K562 (cell line): ENCODE results near the gene CCL4. TPM values are rescaled to one million over a fixed set of nuclear protein-coding genes. Genes with fewer than 3 reads are reported as not detected.

Experiments
- ATAC-seq: fragments of 200-7000 bp; cut with Tn5 transposase; 3 replicates; pipeline ENCODE4 v1.9.1; 2020; ENCODE audit warnings: moderate library complexity
- BruUV-seq: library from RNA; stranded (reverse); fragments of 400-500 nt; replicated peaks from 2 replicates; lab custom pipeline; 2021; lab: Mats Ljungman, UMichigan
- CTCF ChIA-PET: fragments of 300-600 bp; formaldehyde crosslinking; extraction: SDS; loops from one replicate; lab custom pipeline; 2021; ENCODE audit warnings: low intra/inter-chr PET ratio; lab: Yijun Ruan, JAX
- POLR2A ChIA-PET: fragments of 300-600, 350-650 bp; sonication (Branson Sonifier 250); formaldehyde crosslinking; extraction: SDS; loops from one replicate; lab custom pipeline; 2021; ENCODE audit warnings: antibody characterized with exemption, inconsistent platforms; lab: Yijun Ruan, JAX
- DNase-seq, 4 experiments: peaks; one replicate each; pipeline versions ENCODE4 v3.0.0 to v3.0.0-alpha.2; 2011 to 2018; ENCODE audit warnings: low spot score in 3 of 4, mixed read lengths in 3 of 4; ENCODE audit errors: extremely low read depth in 1 of 4
- FAIRE-seq: peaks from 2 replicates; lab custom pipeline; 2011; peaks lifted over from hg19 to GRCh38; lab: Jason Lieb, UNC
- H2AFZ ChIP-seq: 2 replicates; pipeline ENCODE4 v1.6.0; 2011; ENCODE audit warnings: low read depth, low read length, control low read depth, inconsistent platforms
- H3K27ac ChIP-seq: fragments of 200-600 bp; 3 replicates; pipeline ENCODE4 v1.8.0; 2011; ENCODE audit warnings: low read depth, mild to moderate bottlenecking, control low read depth, inconsistent platforms, low read length, moderate library complexity, mixed read lengths; ENCODE audit errors: extremely low read depth
- H3K27me3 ChIP-seq, 2 experiments: fragments of 300-600 bp in 1 of 2; 2 replicates in 1 of 2; 3 replicates in 1 of 2; pipeline versions ENCODE4 v1.6.0 to v1.8.0; 2011; ENCODE audit warnings: inconsistent platforms in 2 of 2, low read length in 2 of 2, mild to moderate bottlenecking in 1 of 2, mixed read lengths in 1 of 2, moderate library complexity in 1 of 2; ENCODE audit not compliant: control insufficient read depth in 2 of 2, insufficient read depth in 2 of 2
- H3K36me3 ChIP-seq: fragments of 300-600 bp; 3 replicates; pipeline ENCODE4 v1.8.0; 2011; ENCODE audit warnings: mild to moderate bottlenecking, low read length, inconsistent platforms; ENCODE audit not compliant: control insufficient read depth, insufficient read depth
- H3K4me1 ChIP-seq, 2 experiments: fragments of 200-600 bp in 1 of 2; replicated peaks in 1 of 2; 2 replicates in 1 of 2; 3 replicates in 1 of 2; pipeline versions ENCODE4 v1.5.1 to v1.8.0; 2011; ENCODE audit warnings: inconsistent platforms in 2 of 2, low read length in 2 of 2, mild to moderate bottlenecking in 1 of 2, mixed read lengths in 1 of 2, moderate library complexity in 1 of 2; ENCODE audit not compliant: control insufficient read depth in 2 of 2, insufficient read depth in 2 of 2
- H3K4me2 ChIP-seq: 2 replicates; pipeline ENCODE4 v1.6.1; 2011; ENCODE audit warnings: low read length, control low read depth, inconsistent platforms, mixed read lengths; ENCODE audit not compliant: insufficient read depth
- H3K4me3 ChIP-seq: fragments of 200-600 bp; sonication (generic), shearing (Covaris generic); 2 replicates; pipeline ENCODE4 v1.5.1; 2016; ENCODE audit warnings: control low read depth, inconsistent platforms
- H3K79me2 ChIP-seq: fragments of 200-600 bp; 3 replicates; pipeline ENCODE4 v1.8.0; 2011; ENCODE audit warnings: low read length, inconsistent platforms; ENCODE audit not compliant: control insufficient read depth, insufficient read depth
- H3K9ac ChIP-seq, 2 experiments: 2 replicates each; pipeline versions ENCODE4 v1.6.0 to v1.6.1; 2011; ENCODE audit warnings: low read depth in 2 of 2, low read length in 2 of 2, control low read depth in 1 of 2, inconsistent platforms in 1 of 2, mild to moderate bottlenecking in 1 of 2, mixed read lengths in 1 of 2; ENCODE audit not compliant: insufficient read depth in 1 of 2
- H3K9me1 ChIP-seq: one replicate; pipeline ENCODE4 v1.6.0; 2011; ENCODE audit warnings: inconsistent platforms, mild to moderate bottlenecking, low read length, moderate library complexity; ENCODE audit not compliant: control insufficient read depth, insufficient read depth
- H3K9me3 ChIP-seq: replicated peaks from 2 replicates; pipeline ENCODE4 v1.5.1; 2011; ENCODE audit warnings: low read depth, low read length, inconsistent platforms; ENCODE audit not compliant: control insufficient read depth, insufficient read depth
- H4K20me1 ChIP-seq: replicated peaks from 2 replicates; pipeline ENCODE4 v1.6.1; 2011; ENCODE audit warnings: low read length, inconsistent platforms, mixed read lengths; ENCODE audit not compliant: control insufficient read depth, insufficient read depth
- CEBPB ChIP-seq: fragments of 450-650 bp; IDR thresholded peaks from 2 replicates; pipeline ENCODE4 v1.6.1; 2016; ENCODE audit warnings: missing genetic modification characterization, missing compliant biosample characterization
- HSF4 ChIP-seq: fragments of 250-450 bp; sonication (Bioruptor Pico); IDR thresholded peaks from 2 replicates; pipeline ENCODE4 v2.1.2; 2022; ENCODE audit warnings: mild to moderate bottlenecking, moderate library complexity, borderline replicate concordance
- MCM7 ChIP-seq, 2 experiments: fragments of 450-650 bp; IDR thresholded peaks; 2 replicates each; pipeline ENCODE4 v1.6.1; 2016 to 2018
- MXD1 ChIP-seq: fragments of 250-450 bp; sonication (Bioruptor Pico); IDR thresholded peaks from 2 replicates; pipeline ENCODE4 v1.8.0; 2021; ENCODE audit warnings: borderline replicate concordance, mild to moderate bottlenecking, moderate library complexity; ENCODE audit not compliant: poor library complexity, severe bottlenecking
- TAF9B ChIP-seq: fragments of 450-650 bp; IDR thresholded peaks from 2 replicates; pipeline ENCODE4 v1.6.1; 2018; ENCODE audit warnings: mild to moderate bottlenecking; ENCODE audit not compliant: partially characterized antibody
- WGBS: fragments of 100-300 bp; shearing (Covaris generic); methylation state at CpG from one replicate; pipeline ENCODE4 v1.1.6; 2016; ENCODE audit warnings: low coverage, mixed read lengths; ENCODE audit not compliant: insufficient coverage; ENCODE audit errors: missing lambda C conversion rate; 5-methylcytosine and 5-hydroxymethylcytosine counted together
- in situ Hi-C: fragments of 300-500 bp; cut with MboI; formaldehyde crosslinking; loops from 4 replicates; pipeline ENCODE4 v1.15.0; 2018; ENCODE audit warnings: inconsistent platforms, mixed read lengths
- intact Hi-C: fragments of 100-400 bp; cut with micrococcal nuclease; formaldehyde crosslinking; loops from 2 replicates; pipeline ENCODE4 v1.14.2; 2022
- polyA plus RNA-seq, 8 experiments: library from polyadenylated mRNA; depleted of rRNA in 4 of 8; stranded (reverse) in 5 of 8; unstranded in 3 of 8; fragments of >200 nt; fragmentation: Nextera tagmentation in 2 of 8; fragmentation: Illumina TruSeq in 1 of 8; extraction: Ambion mirVana in 2 of 8; extraction: Trizol in 1 of 8; gene quantifications; 2 replicates each; pipeline versions ENCODE4 v1.2.1 to v1.2.3, GENCODE V29; 2011 to 2014; ENCODE audit warnings: inconsistent platforms in 1 of 8, missing spikeins in 1 of 8
- total RNA-seq, 7 experiments: library from RNA; depleted of rRNA in 6 of 7; stranded (reverse); fragments of >200 nt in 6 of 7; fragmentation: Illumina TruSeq in 2 of 7; extraction: Trizol in 2 of 7; gene quantifications; 2 replicates each; pipeline versions ENCODE4 v1.2.1 to v1.2.3, GENCODE V29; 2011 to 2021; ENCODE audit warnings: low replicate concordance in 1 of 7

The CCL4 gene
- total and polyA plus RNA-seq, 9 of the 15 experiments (the other 6 are each of a cell fraction or from before 2014, with no cell fraction given): 0.91 TPM; not detected in 8

DNA sequence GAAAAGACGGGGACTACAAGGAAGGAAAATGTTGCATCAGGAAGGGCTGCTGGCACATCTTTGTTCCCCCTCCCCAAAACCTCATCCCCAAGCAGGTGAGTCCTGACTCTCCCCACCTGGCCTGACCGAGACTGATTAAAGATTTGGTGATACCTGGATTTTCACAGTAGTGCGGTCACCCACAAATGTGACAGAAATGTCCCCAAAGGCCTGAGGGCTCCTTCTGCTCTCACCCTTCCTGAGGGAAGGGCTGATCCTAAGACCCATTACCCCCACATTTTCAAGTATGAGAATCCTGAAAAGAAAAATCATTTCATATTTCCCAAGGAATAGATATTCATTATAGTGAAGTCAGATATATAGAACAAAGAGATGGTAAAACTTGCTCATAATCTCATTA lies 44.0 kb downstream of the CCL4 start:
- Histone ChIP-seq H4K20me1 (no peaks in the 10 kb centered on the region), H3K27ac (no peak overlapping the region), H3K4me3 (no peak overlapping the region), H3K4me1 (peaks cover 3 to 5% of the 10 kb centered on the region in 2 experiments; a peak in 1 of 5 replicates), H3K9ac (no peak overlapping the region), H3K9me1 (no peaks in the 10 kb centered on the region), H3K4me2 (no peak overlapping the region), H2AFZ (no peak overlapping the region), H3K36me3 (no peaks in the 10 kb centered on the region), H3K27me3 (peaks cover 0 to 4% of the 10 kb centered on the region in 2 experiments; a peak in 3 of 5 replicates), H3K9me3 (no peaks in the 10 kb centered on the region), H3K79me2 (no peaks in the 10 kb centered on the region)
- CTCF ChIA-PET: interaction anchor here (1.3 kb wide), 1 partner anchor 299 kb away, joined by 5 read pairs; no protein-coding TSS in a partner anchor
- in situ Hi-C loops: no loop called here
- FAIRE-seq (no peak), DNase-seq (no peak), ATAC-seq (no peak)
- no TSS peak for BruUV-seq
- POLR2A ChIA-PET: no interaction called here
- 17% methylated on average over 3 of the region's 3 CpGs for WGBS
- intact Hi-C loops: loop anchor here (10.0 kb wide), 1 partner anchor 293 kb away; no protein-coding TSS in a partner anchor
- TF ChIP-seq TAF9B: no peak
- no peak for TF ChIP-seq CEBPB
- TF ChIP-seq MXD1 (CRISPR knock-in tag): no peak
- TF ChIP-seq MCM7 (IDR thresholded peaks at IDR 0.05): no peak
- TF ChIP-seq HSF4 (CRISPR knock-in tag): no peak
